HCEC 1CT (cell line): Measurements from ENCODE around the gene ANKRD10.

ENCODE experiments used
- DNase-seq: peaks from one replicate; pipeline ENCODE4 v3.0.0-alpha.2; 2017

The ANKRD10 gene

GRCh38 chr13:110885516-110885915 is 29.4 kb downstream of the ANKRD10 start:
- no peak for DNase-seq

- DNase-seq = no peak
Observed at GRCh38 chr13:110884517-110884916, 30.4 kb downstream of the ANKRD10 start.

DNA sequence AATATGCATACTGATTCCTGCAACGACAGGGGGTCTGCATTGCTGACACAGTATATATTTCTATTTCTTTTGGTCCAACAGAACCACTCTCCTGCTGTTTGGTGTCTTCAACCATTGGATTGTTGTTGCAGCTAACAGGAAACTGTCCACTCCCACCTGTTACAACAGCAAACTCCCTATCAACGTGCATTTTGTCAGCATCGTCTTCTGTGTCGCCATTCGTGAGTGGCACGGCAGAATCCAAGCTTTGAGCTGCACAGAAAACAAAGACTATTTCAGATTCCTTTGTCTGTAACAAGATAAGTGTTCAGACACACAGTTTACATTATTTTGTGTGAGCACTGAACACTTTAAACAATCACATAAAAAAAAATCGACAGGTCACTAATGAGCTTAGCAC is 31.3 kb downstream of the ANKRD10 start:
- no peak for DNase-seq

GRCh38 chr13:110882972-110883371 is 31.9 kb downstream of the ANKRD10 start:
- DNase-seq = no peak

- no peak for DNase-seq
Observed at GRCh38 chr13:110881839-110882627, 32.8 kb downstream of the ANKRD10 start.

DNA sequence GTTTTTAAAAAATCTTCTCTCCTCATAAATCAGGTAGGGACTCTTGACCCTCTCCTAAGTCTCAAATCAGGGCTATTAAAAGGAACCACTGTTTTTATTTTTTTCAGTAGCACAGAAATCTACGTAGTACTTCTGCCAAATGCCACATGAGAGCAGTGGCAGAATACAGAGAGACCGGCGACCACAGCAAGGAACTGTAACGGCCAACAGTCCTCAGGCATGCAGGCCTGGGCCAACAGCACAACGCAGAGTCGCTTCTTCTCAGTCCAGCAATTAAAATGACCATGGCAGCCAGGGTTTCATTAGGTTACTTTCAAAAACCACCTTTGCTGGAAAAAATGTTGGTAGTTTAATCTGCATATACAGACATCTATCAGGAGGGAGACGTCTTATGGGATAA is 34.2 kb downstream of the ANKRD10 start:
- DNase-seq = no peak

DNA sequence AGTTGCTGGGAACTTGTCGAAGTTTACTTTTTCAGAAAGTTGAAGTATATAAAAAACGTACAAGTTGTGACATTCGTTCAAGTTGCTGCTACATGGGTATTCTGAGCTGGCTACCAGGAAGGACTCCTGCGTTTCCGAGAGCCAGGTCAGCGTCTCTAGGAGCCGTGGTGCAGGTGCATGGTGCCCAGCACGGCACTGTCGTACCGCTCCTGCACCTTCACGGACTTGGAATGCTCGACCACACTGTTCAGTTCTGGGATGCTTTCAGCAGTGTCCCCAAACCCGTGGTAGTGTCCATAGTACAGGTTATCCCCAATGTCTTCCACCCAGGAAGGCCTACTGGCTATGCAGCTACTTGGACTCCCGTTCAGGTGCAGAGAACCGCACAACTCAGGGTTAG is 35.4 kb downstream of the ANKRD10 start:
- DNase-seq = no peak

DNA sequence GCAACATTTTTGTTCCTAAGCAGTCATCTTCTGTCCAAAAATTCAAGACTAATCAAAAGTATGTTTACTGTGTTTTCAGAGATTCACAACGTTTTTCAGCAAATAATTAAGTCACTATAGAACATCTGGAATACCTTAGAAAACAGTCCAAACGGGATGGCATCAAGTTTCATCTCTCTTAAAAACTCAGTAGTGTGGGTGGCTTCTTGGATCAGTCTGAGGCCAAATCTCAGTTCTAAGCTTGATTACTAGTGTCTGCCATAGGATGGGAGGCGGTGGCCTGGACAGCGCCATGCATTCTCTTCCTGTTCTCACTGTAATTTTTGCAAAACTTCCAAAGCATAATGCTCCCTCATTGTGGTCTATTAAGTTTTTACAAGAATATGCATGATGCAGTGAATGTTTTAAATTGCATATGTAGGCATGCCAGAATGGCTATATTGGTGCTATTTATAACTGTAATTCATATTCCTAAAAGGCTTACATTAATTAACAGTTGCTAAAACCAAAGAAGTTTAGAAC is 37.1 kb downstream of the ANKRD10 start:
- no peak for DNase-seq

DNA sequence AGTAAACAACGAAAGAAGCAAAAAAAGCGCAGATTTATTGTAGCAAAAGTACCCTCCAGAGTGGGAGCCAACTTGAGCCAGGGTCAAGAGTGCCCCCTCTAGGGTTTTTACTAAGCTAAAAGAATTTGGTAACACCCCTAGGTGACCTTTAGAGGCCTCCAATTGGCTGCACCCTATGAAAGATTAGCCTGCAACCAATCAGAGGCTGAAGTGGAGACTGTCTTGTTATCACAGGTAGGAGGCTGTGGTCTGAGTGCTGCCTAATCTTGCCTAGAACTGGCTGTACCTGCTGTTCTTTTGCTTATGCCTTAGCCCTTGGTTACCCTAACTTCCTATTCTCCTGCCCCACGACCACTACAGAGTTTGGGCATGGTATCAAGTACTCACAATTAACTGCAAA is 38.3 kb downstream of the ANKRD10 start:
- no peak for DNase-seq

DNA sequence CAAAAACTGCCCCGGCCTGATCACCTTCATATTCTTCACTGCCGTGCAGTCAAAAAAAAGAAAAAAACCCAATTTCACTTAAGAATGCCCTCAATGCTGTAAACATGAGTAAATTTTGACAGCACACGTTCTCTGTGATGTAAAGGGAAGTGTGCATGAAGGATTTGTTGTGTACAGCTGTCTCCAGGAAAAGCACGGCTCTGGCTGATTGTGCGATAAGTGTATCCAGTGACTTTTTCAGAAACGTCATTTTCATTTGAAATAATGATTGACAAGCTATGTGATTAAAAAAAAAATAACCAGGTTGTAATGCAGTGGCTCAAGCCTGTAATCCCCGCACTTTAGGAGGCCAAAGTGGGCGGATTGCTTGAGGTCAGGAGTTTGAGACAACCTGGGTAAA is 39.6 kb downstream of the ANKRD10 start:
- no peak for DNase-seq

GRCh38 chr13:110874508-110874960 is 40.3 kb downstream of the ANKRD10 start:
- peak; percentile 67 for DNase-seq

DNA sequence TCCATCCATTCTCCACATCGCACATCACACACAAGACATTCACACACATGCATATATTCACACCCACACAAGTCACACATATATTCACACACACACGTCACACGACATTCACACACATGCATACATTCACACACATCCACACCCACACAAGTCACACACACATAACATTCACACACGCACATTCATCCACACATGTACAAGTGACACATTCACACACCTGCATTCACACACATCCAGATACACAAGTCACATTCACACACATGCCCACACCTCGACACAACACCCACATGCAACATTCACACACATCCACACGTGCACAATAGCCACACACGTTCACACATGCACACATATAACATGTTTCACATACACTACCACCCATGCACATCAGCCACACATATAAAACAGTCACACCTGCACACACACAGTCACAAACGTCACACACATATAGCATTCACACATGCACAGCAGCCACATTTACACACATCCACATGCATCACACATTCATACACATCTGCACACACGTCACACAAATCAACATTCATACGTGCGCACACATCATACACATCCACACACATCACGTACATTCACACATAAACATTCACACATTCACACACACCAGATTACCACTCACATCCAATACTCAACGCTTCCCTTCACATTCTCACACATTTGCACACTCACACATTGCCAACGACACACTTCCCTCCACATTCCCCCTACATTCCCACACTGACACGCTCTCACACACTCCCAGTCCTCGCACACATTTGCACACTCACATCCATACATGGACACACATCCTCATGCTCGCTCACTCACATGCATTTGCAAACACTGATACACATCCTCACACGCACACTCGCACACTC is 41.0 kb downstream of the ANKRD10 start:
- DNase-seq = no peak

GRCh38 chr13:110872768-110873638 is 41.9 kb downstream of the ANKRD10 start:
- no peak for DNase-seq

- no peak for DNase-seq
Observed at GRCh38 chr13:110872034-110872767, 42.7 kb downstream of the ANKRD10 start.

DNA sequence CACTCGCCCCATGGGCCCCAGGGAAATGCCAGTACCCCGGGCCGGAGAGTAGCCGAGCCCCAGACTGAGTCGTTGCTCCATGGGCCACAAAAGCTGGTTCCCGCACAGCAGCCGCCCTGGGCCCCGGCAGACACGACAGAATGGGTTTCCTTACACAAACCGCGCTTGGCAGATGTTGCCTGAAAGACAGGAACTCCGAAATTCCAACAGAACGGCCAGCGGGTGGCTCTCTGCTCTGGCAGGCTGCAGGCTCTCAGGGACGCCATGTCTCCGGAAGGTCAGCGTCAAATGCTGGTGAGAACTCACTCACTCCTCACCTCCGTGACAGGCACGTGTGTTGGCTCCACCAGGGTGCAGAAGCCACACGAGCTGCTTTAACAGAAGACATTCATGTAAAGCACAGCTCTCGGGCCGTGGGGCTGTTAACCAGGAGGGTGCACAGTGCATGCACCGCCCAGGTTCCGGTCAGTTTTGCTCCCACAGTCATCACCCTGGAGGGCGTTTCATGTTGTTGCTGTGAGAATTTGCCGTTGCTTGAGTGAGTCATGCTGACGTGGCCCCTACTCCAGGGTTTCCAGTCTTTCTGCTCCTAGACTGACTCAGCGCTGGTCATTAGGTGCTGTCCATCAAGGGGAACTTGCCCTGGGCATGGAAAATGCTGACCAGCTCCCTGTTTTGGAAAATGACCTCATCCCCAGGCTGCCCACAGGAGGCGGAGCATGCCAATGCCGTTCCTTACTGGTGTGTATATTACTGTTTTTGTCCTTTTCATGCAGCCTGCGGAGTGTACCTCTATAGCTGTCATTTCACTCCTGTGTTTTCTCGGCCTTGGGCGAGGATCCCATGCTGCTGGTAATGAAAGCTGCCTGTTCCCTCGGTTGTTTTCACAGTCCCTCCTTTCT is 44.8 kb downstream of the ANKRD10 start:
- peak; percentile 100 for DNase-seq

DNA sequence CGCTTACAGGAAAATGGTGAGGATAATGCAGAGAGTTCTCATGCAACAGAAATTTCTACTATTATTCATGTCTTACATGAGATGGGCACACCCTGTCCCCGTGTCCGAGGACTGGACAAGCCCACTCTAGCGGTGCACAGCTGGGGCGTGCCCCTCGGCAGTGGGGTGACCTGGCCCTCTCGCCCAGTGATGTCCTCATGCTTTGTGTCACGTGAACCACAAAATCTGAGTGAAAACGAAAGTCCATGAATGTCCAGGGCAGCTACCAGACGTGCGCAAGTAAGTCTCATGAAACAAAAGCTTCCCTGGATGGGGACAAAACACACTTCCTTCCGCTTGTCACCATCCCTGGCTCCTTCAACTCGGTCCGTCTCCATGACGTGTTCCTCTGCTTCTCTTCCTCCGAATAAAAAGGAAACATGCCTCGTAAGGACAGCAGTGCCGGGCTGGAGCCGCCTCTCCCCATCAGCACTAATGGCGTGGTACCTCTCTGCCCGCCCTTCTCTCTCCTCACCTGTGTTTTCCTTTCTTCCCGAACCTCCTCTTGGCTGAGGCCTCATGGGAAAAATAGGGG is 45.6 kb downstream of the ANKRD10 start:
- DNase-seq = no peak

DNA sequence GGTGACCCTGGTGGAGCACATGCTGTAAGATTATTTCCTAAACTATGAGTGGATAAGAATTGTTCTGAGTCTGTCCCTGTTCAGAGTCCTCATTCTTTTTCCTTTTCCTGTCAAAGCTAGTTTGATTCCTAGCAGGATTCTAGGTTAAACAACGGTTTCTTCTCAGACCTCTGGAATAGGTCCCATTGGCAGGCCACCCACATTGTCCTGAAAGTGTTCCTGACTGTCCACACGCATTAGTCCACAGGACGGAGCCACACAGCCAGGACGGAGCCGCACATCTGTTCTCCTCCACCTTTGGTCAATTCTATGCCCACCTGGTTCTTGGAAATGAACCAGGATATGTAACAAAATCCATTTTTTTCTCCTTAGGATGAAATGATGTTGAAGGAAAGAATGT is 46.1 kb downstream of the ANKRD10 start:
- no peak for DNase-seq

DNA sequence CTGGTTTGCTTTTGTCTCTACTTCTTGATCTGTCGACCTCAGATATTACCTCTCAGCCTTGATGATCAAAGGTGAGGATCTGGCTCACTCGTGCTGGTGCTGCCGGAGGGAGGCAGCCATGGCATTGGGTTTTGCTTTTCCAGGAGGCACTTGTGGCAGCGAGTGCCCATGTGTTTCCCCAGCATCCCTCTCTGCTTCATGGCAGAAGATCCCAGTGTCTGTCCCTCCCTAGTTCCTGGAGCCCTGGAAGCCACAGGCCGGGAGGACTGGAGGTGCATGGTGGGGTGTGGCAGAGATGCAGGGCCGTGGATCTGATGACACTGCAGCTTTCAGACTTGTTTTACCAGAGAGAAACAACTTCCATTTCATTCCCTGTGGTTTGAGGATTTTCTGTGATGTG is 47.5 kb downstream of the ANKRD10 start:
- DNase-seq = no peak

- no peak for DNase-seq
Observed at GRCh38 chr13:110866491-110867170, 48.2 kb downstream of the ANKRD10 start.

DNA sequence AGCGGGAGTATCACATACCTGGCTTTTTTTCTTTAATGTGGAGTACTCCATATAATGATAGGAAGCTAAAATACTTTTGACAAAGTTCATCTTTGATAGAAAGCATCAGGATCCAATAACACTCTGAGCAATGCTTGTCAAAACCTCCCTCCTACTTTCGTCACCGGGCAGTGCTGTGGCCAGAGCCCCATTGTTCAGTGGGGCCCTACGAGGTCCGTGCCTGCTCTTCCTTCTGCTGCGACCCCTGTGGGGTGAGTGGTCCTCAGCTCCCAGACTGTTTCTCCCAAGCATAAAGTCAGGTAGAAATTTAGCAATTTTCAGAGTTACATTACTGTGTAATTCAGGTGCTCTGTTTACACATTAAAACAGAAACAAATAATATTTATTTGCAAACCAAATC is 51.2 kb downstream of the ANKRD10 start:
- no peak for DNase-seq
